HG02588 (cell line): ENCODE data around the gene PDPN.

ENCODE experiments used
- ATAC-seq: cut with Tn5 transposase; IDR thresholded peaks from one replicate; pipeline ENCODE4 v1.9.1; 2021; ENCODE audit warnings: mild to moderate bottlenecking, moderate library complexity; ENCODE audit not compliant: unreplicated experiment

PDPN gene

GRCh38 chr1:13616234-13616633 lies 32.6 kb downstream of the PDPN start:
- ATAC-seq, result no peak

DNA sequence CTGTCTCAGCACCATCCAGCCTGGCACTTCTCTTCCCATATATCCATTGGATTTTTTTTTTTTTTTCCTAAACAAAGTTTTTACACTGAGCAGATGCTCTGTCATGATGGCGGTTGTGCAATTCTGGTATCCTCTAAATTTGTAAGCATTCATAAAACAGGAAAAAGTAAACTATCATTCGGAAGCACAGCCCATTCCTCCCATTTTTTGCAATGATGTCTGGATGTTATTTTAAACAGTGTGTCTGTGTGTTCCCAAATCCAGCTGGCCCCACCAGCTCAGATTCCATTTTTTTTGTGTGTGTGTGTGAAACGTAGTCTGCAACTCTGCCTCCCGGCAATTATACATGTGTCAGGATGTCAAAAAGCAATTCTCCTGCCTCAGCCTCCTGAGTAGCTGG lies 33.5 kb downstream of the PDPN start:
- ATAC-seq, result no peak

DNA sequence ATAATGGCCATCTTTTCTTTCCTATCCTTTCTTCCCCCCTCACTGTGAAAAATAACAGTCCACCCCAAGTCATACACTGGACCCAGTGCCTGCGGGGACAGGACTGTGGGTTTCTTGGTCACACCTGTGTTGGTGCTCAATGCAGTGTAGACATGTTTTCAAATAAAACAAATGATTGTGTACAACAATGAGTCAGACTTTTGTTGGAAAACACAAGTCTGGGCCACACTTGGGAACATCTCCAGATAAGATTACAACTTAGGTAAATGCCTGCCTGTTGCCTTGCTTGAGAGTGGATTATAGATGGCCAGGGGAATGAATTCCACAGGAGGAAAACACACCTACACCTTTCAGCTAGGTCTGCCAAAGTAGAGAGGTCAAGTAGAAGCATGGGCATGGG lies 34.1 kb downstream of the PDPN start:
- ATAC-seq, result no peak

GRCh38 chr1:13618483-13618882 lies 34.9 kb downstream of the PDPN start:
- no peak for ATAC-seq

DNA sequence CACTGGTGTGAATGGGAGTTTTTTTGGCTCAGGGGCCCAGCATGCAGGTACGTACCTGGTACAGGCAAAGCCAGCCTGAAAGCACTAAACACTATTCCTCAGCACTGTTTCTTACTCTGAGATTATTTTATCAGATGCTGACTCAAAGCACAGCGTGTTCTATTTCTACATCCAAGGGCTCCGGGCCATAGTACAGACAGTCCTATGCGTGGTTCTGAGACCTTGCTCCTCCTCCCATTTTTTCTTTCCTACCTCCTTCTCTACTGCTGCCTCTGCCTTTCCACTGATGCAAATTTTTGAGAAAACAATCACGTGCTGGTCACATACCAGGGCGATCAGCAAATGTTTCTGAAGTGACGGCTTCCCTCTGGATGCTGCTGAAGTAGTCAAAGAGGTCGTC lies 36.3 kb downstream of the PDPN start:
- ATAC-seq, result no peak

DNA sequence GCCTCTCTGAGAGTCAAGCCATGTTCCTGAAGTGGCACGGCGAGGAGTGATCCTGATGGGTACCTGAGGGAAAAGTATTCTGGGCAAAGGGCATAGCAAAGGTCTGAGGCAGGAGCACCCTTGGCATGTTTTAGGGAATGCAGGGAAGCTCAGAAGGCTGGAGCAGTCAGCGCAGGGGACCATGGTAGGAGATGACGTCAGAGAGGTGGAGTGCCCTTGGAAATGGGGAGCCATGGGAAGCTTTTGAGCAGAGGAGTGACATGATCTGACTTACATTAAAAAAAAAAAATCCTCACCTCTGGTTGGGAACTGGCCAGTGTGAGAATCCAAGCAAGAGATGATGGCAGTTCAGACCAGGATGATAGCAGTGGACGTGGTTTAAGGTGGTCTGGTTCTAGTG lies 37.2 kb downstream of the PDPN start:
- no peak for ATAC-seq

DNA sequence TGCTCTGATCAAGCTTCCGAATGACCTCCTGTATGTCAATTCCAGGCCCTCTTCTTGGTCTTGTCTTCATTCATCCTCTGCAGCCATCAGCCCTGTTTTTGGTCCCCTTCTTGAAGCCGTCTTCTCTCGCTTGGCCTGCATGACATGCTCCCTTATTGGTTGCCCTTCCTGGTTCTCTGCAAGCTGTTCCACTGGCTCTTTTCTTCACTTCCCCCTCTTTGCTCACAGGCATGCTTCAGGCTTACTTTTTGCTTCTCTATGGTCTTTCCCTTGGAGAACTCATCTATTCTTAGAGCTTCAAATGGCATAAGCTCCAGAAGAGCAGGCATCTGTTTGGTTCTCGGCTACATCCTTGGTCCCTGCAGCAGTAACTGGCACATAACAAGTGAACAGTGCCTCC lies 38.8 kb downstream of the PDPN start:
- ATAC-seq, result no peak

- ATAC-seq, result no peak
Measured at GRCh38 chr1:13623021-13623637, 39.5 kb downstream of the PDPN start.

DNA sequence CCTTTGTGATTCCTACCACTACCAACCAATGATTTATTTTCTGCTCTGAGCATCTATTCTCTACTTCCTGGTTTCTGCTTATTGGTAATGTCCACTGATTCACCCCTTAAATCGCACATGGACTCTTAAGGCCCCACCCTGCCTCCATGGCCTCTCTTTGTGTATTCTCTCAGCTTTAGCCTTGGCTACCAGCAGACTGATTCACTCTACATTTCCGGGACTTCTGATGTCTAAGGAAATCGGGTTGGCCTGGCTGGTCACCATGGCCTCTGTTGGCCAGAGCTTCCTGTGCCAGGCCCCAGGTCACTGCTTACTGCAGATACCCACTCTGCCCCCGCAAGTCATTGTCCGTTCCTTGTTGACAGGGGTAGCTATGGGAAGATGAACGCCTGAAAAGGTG lies 40.9 kb downstream of the PDPN start:
- ATAC-seq, result no peak

DNA sequence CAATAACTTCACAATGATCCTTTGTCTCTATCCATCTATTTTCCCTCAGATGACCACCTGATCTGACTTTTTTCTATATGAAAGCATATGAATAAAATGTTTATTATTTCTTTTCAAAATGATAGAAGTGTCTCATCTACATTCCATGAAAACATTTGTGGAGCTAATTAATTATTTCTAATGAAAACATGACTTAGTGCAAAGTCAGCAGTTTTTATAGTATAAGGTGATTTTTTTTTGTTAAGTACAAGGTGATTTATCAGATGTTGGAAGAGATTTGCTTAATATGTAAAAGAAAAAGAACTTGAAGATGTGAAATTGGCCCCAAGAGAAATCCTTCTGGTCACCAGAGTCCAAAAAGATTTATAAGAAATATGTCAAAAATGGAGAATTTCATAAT lies 43.5 kb downstream of the PDPN start:
- no peak for ATAC-seq

GRCh38 chr1:13628218-13628617 lies 44.6 kb downstream of the PDPN start:
- ATAC-seq, result no peak

- ATAC-seq, result no peak
Measured at GRCh38 chr1:13628711-13629110, 45.1 kb downstream of the PDPN start.

DNA sequence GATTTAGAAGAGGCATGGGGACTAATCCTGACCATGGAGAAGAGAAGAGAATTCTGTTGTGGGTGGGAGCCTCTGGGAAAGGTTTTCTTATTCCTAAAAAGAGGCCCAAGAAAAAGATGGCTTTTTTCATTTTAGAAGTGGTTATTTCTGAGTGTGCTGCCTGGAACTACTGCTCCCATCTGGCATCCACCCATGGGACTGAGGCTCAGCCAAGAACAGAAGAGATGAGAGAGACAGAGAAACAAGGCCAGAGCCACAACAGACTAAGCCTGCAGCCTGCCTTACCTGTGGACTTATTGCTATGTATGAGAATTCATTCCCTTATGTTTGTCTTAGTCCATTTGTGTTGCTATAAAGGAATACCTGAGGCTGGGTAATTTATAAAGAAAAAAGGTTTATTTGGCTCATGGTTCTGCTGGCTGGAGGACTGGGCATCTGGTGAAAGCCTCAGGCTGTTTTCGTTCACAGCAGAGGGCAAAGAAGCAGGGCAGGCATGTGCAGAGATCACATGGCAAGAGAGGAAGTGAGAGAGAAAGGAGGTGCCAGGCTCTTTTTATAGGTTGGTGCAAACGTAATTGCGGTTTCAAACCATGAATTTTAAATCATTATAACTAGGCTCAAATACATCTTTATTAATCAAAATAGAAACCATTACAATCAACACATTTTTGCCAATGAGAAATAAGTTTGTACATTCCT lies 58.8 kb downstream of the PDPN start:
- no peak for ATAC-seq

GRCh38 chr1:13643017-13643416 lies 59.4 kb downstream of the PDPN start:
- no peak for ATAC-seq

GRCh38 chr1:13646521-13646920 lies 62.9 kb downstream of the PDPN start:
- no peak for ATAC-seq

DNA sequence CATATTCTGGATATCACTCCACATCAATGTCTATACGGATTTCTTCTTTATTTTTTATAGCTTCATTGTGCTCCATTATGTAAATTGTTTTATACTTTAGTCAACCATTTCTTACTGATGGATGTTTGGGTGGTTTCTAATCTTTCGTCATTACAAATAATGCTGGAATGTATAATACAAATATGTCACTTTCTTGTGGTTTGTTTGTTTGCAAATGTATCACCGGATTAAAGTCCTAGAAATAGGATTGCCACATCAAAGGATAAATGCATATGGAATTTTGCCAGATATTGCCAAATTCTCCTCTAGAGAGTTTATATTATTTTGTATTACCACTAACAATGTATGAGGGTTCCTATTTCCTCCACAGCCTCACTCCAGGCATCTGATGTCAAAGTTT lies 67.6 kb downstream of the PDPN start:
- no peak for ATAC-seq

GRCh38 chr1:13652238-13652637 lies 68.6 kb downstream of the PDPN start:
- ATAC-seq, result no peak

- no peak for ATAC-seq
Measured at GRCh38 chr1:13661539-13661938, 77.9 kb downstream of the PDPN start.

DNA sequence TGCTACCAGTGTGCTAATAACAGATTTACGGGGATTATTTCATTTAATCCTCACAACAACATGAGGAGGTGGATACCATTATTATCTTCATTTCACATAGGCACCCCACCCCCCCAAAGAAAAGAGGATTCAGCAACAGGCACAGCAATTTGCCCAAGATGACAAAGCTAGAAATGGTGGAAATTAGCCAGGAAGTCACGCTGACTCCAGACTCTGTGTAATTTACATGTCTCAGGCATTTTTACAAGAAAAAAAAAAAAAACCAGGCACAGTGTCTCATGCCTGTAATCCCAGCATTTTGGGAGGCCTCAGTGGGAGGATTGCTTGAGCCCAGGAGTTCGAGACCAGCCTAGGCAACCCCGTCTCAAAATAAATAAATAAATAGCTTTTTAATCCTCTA lies 78.9 kb downstream of the PDPN start:
- no peak for ATAC-seq

- ATAC-seq, result no peak
Measured at GRCh38 chr1:13663969-13664368, 80.3 kb downstream of the PDPN start.

- ATAC-seq, result no peak
Measured at GRCh38 chr1:13664451-13664850, 80.8 kb downstream of the PDPN start.

DNA sequence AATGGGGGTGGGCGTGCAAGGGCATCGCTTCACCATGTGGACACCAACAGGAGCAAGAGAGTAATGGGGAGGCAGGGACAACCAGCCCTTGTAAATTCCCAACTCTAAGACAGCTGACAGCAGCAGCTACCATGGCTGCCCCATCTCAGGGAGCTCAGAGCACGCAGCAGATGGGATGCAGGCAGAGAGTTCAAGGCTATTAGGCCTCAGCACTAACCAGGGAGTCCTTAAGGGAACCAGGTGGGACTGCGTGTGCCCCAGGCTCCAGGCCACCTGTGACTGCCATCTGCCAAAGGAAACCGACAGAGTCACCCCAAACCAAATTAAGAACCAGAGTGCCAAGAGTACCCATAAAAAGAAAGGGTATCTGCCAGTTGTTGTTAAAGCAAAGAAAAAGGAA lies 82.7 kb downstream of the PDPN start:
- no peak for ATAC-seq
